Testis (tissue), 3 donors: ENCODE results near the gene CDK5RAP3. TPM values are rescaled to one million over a fixed set of nuclear protein-coding genes. Genes with fewer than 3 reads are reported as not detected.

Experiments
- DNase-seq: peaks from one replicate; pipeline ENCODE4 v3.0.0-alpha.2; 2019
- H3K27ac ChIP-seq, 2 donors: fragments of 200-600 bp; sonication (generic); one replicate each; pipeline ENCODE4 v1.5.1; 2019
- H3K27me3 ChIP-seq: fragments of 200-600 bp; sonication (generic); one replicate; pipeline ENCODE4 v1.5.1; 2019
- H3K36me3 ChIP-seq: fragments of 200-600 bp; sonication (generic); one replicate; pipeline ENCODE4 v1.5.1; 2017; ENCODE audit warnings: low read depth; ENCODE audit errors: missing control alignments
- H3K4me1 ChIP-seq: fragments of 200-600 bp; sonication (generic); one replicate; pipeline ENCODE4 v1.5.1; 2019
- H3K4me3 ChIP-seq, 2 donors: fragments of 200-600 bp; sonication (generic); one replicate each; pipeline ENCODE4 v1.5.1; 2017 to 2019
- H3K9me3 ChIP-seq: fragments of 200-600 bp; sonication (generic); one replicate; pipeline ENCODE4 v1.5.1; 2017
- POLR2A ChIP-seq: fragments of 450-650 bp; IDR thresholded peaks from one replicate; pipeline ENCODE4 v1.6.1; 2017; ENCODE audit warnings: antibody characterized with exemption, mild to moderate bottlenecking, moderate library complexity
- WGBS, 2 donors: methylation state at CpG; one replicate each; pipeline ENCODE4 v1.1.5; 2018; 5-methylcytosine and 5-hydroxymethylcytosine counted together
- intact Hi-C: fragments of 100-400 bp; cut with DNase I; formaldehyde crosslinking; loops from one replicate; pipeline ENCODE4 v1.15.1; 2023; ENCODE audit warnings: low total_unique reads
- polyA plus RNA-seq: library from polyadenylated mRNA; stranded (reverse); fragments of 350-450 nt; fragmentation: Illumina TruSeq; extraction: RNeasy Lipid Tissue Mini Kit (QIAGEN cat#74804); gene quantifications from one replicate; pipeline ENCODE4 v1.2.3, GENCODE V29; 2014; ENCODE audit warnings: low read depth, low replicate concordance; ENCODE audit not compliant: insufficient read depth
- total RNA-seq, 2 donors: library from RNA; depleted of rRNA; stranded (reverse); fragments of >200 nt; gene quantifications; one replicate each; pipeline ENCODE4 v1.2.3, GENCODE V29; 2016
- TF ChIP-seq, protein P1 (sequence below), 3 experiments: fragments of 450-650 bp in 2 of 3; fragments of 200-600 bp in 1 of 3; sonication (generic) in 1 of 3; IDR thresholded peaks; one replicate each; pipeline ENCODE4 v1.5.1; 2016 to 2019; ENCODE audit warnings: antibody characterized with exemption in 3 of 3, mild to moderate bottlenecking in 2 of 3, moderate library complexity in 1 of 3

Gene CDK5RAP3
- total and polyA plus RNA-seq, 3 donors from 2014 or later, result 192 to 281 (median 221) TPM

DNA sequence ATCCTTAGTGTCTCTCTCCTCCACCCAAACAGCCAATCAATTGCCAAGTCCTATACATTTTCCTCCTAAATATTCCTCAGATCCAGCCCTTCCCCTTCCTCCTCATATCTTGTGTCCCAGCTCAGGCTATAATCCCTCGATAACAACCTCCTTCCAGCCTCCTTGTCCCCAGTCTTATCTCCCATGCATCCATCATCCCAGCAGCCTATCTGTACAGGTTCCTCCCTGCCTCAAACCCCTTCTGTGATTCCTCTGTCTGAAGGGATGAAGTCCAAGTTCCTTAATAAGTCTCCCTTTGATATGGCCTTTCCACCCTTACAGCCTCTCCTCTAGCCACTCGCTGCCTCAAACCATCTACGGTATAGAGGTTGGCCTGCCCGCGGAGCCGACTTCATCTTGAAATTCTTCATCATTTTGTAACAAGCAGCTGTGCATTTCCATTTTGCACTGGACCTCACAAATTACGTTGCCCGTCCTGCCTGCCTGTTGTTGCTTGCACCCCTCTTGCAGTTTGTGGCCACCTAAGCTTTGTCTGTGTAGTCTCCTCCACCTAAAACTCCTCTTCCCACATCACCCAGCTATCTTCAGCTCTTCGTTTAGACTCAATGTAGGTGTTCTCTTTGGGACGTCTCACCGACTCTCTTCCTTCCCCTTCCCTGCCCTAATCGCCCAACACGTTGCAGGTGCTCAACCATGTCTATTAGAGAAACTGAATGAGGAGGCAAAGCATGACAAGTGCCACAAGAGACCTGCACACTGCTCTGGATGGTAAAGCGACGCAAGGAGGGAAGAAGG, 786 bp upstream of the CDK5RAP3 start:
- Histone ChIP-seq H3K4me1 (peaks cover 39% of the 10 kb centered on the region), H3K9me3 (no peaks in the 10 kb centered on the region), H3K4me3 (peak overlapping the region; percentile 13 to 95), H3K27me3 (no peaks in the 10 kb centered on the region), H3K36me3 (no peaks in the 10 kb centered on the region), H3K27ac (no peak overlapping the region)
- intact Hi-C loops, result no loop called here
- WGBS, 2 donors, result 26 to 33% methylated on average over 15 of the region's 15 CpGs
- TF ChIP-seq POLR2A, result no peak
- TF ChIP-seq, protein P1, sequence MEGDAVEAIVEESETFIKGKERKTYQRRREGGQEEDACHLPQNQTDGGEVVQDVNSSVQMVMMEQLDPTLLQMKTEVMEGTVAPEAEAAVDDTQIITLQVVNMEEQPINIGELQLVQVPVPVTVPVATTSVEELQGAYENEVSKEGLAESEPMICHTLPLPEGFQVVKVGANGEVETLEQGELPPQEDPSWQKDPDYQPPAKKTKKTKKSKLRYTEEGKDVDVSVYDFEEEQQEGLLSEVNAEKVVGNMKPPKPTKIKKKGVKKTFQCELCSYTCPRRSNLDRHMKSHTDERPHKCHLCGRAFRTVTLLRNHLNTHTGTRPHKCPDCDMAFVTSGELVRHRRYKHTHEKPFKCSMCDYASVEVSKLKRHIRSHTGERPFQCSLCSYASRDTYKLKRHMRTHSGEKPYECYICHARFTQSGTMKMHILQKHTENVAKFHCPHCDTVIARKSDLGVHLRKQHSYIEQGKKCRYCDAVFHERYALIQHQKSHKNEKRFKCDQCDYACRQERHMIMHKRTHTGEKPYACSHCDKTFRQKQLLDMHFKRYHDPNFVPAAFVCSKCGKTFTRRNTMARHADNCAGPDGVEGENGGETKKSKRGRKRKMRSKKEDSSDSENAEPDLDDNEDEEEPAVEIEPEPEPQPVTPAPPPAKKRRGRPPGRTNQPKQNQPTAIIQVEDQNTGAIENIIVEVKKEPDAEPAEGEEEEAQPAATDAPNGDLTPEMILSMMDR (IDR thresholded peaks at IDR 0.05), result no peak
- no peak for DNase-seq

- Histone ChIP-seq H3K4me3 (no peak overlapping the region), H3K27me3 (no peaks in the 10 kb centered on the region), H3K36me3 (no peaks in the 10 kb centered on the region), H3K9me3 (no peaks in the 10 kb centered on the region), H3K4me1 (peaks cover 15% of the 10 kb centered on the region), H3K27ac (no peak overlapping the region)
- TF ChIP-seq, protein P1 (IDR thresholded peaks at IDR 0.05), result no peak
- no peak for TF ChIP-seq POLR2A
- intact Hi-C loops, result no loop called here
- 93 to 94% methylated on average over 8 of the region's 8 CpGs for WGBS, 2 donors
- no peak for DNase-seq
These were observed 2.6 kb downstream of the CDK5RAP3 start for GRCh38 chr17:47973541-47973940.

GRCh38 chr17:47975189-47975822, 4.4 kb downstream of the CDK5RAP3 start:
- Histone ChIP-seq H3K9me3 (no peaks in the 10 kb centered on the region), H3K4me3 (no peak overlapping the region), H3K36me3 (no peaks in the 10 kb centered on the region), H3K27me3 (no peaks in the 10 kb centered on the region), H3K27ac (no peak overlapping the region), H3K4me1 (peaks cover 9% of the 10 kb centered on the region)
- intact Hi-C loops, result no loop called here
- no peak for DNase-seq
- TF ChIP-seq POLR2A, result no peak
- TF ChIP-seq, protein P1 (IDR thresholded peaks at IDR 0.05), result no peak
- 75% methylated on average over 15 of the region's 15 CpGs for WGBS, 2 donors

GRCh38 chr17:47975823-47976205, 4.9 kb downstream of the CDK5RAP3 start:
- Histone ChIP-seq H3K4me1 (peaks cover 7% of the 10 kb centered on the region), H3K36me3 (no peaks in the 10 kb centered on the region), H3K9me3 (no peaks in the 10 kb centered on the region), H3K4me3 (no peak overlapping the region), H3K27ac (no peak overlapping the region), H3K27me3 (no peaks in the 10 kb centered on the region)
- 89 to 92% methylated on average over 10 of the region's 10 CpGs for WGBS, 2 donors
- no peak for DNase-seq
- intact Hi-C loops, result no loop called here
- no peak for TF ChIP-seq POLR2A
- TF ChIP-seq, protein P1 (IDR thresholded peaks at IDR 0.05), result no peak
